Activated effector memory CD4-positive, alpha-beta T cell treated with Interleukin-2 at 50 U/mL for 16 hours (primary cell): ENCODE results near the gene SPSB1.
A peak's percentile ranks its signal among the peaks of the same experiment; 100 is the strongest.

Experiments used
- DNase-seq: peaks from one replicate; pipeline ENCODE4 v3.0.0-alpha.2; 2020

Gene SPSB1

DNA sequence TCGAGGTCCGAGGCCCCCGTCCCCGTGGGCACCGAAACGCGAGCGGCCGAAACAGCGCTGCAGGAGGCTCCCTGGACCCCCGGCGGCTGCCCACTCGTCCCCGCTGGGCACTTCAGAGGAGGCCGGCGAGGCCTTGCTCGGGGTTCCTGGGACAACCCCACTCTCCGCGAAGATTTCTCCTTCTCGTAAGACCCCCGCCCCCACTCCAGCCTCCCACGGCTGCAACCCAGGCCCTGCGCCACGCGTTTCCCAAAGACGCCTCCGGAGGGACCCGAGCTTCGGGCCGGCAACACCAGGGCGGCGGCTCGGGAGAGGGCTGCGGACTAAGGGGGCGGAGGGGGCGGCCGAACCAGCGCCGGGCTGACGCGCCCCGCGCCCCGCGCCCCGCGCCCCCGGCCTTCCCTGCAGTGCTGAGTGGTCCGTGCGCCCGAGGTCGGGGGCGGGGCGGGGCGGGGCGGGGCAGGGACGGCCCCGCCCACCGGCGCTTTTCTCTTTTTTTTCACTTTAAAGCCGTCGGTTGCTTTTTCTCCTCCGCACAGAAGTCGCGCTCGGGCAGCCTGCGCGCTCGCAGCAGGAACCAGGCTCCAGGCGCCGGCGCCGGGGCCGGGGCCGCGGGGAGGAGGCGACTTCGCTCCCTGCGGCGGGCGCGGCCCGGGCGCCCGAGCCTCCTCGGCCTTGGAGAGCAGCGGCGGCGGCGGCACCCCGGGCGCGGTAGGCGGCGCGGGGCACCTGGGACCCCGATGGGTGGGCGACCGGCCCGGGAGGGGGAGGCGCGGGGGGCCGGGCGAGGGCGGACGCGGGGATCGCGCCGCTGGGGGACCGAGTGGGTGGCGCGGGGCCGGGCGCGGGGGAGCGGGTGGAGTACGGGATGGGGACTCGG is at the start of gene SPSB1:
Gene SPSB1, plus strand, starts transcription at position 534 of the 880 bp plus-strand sequence. CDS start 62,998 bp downstream, outside the sequence.
- peak; percentile 53 for DNase-seq

DNA sequence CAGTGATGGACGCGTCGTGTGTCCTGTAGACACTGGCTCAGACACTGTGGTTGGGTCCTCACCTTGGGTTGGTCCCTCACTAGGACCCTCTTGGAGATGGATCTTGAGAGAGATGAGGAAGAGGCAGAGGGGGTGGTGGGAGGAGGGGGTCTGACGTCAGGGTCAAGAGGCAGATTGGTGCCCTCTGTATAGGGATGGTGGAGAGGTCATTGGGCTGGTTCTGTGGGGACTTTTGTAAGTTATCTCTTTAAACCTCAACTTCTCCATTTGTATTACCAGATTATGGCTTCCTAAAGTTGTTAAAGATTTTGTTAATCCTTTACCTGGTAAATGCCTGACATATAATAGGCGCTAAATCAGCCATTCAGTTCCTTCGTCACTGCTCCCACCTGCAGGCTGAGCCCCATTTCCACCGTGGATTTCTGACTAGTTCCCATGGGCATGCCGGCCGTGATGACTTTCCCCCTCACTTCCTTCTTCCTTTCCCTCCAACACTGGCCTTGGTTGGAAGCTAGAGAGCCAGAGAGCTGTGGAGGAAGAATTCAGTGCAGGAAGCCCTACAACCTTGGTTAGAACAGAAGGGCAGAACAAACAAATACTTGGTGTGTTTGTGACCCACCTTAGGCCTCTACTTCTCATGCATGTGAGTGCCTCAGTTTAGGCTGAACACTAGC is 49.5 kb upstream of the SPSB1 start:
- no peak for DNase-seq

DNA sequence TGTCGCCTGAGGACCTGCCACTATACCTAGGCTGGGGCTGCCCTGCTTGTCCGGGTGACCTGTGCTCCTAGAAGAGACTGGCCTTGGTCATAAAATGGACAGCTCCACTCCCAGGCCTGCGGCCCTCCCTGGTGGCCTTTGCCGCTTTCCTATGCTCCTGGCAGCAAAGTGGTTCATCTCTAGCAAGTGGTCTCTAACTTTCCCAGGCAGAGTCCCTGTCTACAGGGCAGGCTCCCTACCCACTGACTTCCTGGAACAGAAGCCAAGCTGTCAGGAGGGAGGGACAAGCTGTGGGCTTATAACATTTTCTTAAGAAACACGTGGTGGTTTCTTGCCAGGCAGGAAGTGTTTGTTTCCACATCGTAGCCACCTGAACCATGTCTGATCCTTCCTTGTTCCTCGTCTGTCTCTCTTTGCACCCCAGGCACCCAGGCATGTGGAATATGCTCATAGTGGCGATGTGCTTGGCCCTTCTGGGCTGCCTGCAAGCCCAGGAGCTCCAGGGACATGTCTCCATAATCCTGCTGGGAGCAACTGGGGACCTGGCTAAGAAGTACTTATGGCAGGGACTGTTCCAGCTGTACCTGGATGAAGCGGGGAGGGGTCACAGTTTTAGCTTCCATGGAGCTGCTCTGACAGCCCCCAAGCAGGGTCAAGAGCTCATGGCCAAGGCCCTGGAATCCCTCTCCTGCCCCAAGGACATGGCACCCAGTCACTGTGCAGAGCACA is 48.0 kb upstream of the SPSB1 start:
- no peak for DNase-seq

- DNase-seq: no peak
These were observed 47.5 kb upstream of the SPSB1 start for GRCh38 chr1:9245230-9245619.

DNA sequence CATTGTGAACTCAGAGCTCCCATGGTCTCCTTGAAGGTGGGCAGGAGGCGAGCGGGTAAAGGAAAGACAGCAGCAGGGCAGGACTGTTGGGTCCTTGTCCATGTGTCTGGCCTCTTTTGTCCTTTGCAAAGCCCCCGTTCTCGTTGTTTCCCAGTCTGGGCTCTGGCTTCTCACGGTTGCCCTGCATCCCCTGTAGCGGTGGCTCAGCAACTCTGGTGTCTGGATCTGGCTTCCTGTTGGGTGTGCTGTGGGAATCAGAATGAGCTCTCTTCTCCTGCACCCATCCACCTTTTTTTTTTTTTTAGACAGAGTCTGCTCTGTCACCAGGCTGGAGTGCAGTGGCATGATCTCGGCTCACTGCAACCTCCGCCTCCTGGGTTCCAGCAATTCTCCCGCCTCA is 47.0 kb upstream of the SPSB1 start:
- no peak for DNase-seq

- no peak for DNase-seq
These were observed 46.5 kb upstream of the SPSB1 start for GRCh38 chr1:9246215-9246614.

DNA sequence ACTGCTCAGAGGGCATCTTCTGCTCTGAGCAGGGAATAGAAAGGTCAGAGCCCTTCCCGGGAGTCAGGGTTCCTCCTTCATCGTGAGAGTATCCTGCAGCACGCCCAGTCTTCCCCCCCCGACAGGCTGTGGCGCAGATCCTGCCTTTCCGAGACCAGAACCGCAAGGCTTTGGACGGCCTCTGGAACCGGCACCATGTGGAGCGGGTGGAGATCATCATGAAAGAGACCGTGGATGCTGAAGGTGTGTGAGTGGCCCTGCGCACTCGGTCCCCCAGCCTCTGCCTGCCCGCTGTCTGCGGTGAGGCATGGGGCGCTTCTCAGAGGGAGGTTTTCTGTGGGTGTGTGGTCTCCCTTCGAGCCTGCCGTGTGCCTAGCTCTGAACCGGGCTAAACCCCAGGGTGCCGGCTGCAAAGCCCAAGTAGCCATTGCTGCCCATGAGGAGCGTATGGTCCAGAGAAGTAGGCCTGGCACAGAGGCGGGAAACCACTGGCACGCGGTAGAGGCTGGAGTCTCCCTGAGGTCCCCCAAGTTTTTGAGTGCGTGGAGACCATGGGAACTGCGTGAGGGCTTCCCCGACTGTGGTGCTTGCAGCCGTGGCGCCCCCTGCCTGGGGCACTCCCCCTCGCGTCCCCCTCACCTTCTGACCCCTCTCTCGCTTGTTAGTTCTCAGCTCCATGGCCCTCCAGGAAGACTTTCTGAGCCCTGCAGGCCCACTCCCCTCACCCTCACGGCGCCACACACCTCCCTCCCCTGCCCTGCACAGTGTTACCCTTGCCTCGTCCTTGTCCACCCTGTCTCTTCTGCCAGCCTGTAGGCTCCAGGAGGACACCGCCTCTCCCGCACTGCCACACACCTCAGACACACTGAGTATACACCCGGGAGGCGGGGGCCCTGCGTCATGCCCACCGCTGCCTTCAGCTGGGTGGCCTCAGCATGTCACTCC is 45.6 kb upstream of the SPSB1 start:
- DNase-seq: no peak

DNA sequence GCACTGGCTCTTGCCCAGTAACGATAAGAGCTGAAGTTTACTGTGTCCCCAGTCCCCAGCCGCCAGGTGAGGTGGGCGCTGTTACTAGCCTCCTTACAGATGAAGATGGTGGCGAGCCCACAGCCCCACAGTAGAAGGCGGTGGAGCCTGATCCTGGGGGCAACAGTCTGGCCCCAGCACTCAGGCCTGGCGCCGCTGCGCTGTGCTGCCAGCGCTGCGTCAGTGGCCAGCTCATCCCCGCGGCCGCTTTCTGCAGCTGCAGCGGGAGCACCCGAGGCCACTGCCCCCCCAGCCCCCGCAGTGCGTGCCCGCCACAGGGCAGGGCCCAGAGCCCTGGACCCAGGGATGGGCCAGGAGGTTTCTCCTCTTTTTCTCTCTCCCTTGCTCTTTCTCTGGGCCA is 44.8 kb upstream of the SPSB1 start:
- no peak for DNase-seq

DNA sequence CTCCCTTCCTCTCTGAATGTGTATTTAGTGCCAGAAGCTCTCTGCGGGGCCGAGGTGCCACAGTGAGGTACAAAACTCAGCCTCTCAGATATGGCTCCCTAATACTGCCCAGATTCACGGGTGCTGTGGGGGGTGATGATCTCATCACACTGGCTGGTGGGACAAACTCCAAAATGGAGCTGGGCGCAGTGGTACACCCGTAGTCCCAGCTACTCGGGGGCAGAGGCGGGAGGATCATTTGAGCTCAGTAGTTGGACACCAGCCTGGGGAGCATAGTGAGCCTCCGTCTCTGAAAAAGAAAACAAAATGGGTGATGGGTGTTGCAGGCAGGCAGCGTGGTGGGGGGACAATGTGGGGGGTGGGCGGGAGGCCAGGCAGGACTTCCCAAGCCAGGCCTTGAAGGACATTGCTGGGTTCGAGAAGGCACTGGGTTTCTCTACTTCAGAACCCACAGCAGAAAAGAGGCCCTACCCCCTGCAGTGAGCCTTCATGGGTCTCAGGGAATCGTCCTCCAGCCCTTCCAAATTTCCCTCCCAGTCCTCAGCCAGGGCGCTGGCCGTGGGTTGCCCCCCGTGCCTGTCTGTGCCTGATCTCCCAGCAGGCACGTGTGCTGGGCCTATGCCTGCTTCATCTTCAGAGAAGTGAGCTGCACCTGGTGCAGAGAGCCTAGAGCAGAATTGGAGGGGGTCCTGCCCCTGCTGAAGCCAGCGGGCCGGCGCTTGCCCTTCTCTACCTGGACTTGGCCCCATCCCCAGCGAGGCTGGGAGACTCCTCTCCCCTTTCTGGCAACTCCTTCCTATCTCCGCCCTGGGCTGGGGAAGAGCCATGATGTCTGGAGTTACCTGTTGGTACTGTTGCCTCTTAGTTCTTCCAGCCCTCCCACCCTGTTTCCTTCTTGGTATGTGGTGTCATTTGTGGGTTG is 44.1 kb upstream of the SPSB1 start:
- no peak for DNase-seq

DNA sequence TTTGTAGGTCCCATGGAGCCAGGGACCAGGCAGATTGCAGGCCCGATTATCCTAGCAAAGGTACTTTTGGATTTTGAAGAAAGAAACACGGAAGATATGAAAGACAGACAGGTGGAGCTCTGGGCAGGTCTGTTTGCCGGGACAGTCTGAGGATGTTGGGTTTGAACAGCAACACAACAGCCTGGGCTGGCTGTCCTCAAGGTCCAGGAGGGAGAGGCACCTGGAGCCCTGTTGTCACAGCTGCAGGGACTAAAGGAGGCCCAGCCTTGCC is 43.5 kb upstream of the SPSB1 start:
- DNase-seq: no peak

DNA sequence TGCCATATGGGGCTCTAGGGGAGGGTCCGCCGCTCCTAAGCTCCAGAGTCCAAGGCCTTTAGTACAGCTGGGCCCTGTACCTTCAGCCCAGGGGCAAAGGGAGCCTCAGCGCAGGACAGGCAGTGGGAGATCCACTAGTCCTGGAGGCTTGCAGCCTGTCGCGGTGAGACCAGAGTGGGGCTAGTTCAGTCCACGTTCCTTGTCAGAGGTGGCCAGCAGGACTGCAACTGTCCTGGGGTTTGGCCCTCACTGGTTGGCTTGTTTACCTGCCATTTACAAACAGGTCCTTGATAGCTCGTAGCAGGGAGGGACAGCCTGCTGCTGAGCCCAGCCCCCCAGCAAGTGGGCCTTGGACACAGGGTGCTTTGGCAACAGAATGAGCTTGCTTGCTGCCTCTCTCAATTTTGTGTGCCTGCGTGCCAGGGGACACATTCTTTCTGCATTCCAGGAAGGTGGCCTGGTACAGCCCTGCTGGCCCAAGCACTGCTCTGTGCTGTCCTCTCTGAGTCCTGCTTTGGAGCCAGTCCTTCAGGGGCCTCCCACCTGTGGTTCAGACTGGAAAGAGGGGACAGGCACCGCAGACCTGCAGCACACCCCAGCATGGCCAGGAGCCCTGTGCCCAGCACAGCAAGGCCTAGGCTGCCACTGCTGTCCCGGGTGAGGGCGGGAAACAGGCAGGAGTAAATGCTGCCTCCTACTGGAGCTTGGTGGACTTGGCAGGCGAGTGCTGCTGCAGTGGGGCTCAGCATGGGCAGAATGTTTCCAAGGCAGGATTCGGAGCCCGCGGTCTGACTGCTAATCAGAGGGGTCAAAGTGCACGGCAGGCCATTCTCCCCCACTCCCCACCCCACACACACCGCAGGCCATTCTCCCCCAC is 42.9 kb upstream of the SPSB1 start:
- no peak for DNase-seq

DNA sequence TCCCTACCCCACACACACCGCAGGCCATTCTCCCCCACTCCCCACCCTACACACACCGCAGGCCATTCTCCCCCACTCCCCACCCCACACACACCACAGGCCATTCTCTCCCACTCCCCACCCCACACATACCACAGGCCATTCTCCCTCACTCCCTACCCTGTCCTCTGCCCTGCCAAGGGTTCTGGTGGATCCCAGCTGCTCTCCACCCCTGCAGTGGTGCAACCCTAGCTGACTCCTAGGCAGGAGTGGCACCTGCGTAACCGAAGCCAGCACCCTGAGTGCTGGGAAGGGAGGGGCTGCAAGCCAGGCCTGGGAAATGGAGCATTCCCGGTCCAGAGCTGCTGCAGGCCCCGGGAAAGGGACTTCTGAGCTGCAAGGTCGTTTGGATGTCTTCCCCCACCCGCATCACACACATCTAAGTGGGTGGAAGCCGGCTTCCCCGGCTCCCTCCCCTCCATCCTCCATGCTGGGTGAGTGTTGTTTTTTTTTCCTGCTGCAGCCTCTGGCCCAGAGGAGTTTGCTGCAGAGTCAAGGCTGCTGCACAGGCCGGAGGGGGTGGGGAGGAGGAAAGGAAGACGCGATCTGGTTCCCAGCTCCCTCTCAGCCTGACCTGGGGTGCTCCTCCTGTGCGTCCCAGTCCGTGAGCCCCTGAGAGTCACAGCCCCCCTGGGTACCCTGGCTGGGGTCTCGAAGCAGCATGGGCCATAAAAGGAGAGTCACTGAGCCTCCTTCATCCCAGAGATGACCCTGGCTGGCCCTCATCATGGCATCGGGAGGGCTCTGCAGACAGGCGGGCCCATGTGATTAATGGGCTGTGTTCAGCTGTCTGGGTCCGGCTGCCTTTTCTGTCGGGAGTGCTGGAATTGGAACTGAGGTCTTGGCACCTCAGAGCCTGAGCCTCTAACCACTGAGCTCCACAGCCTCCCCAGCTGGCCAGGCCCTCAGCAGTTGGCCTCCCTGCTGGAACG is 42.0 kb upstream of the SPSB1 start:
- no peak for DNase-seq

GRCh38 chr1:9251501-9251900 is 41.2 kb upstream of the SPSB1 start:
- no peak for DNase-seq

- no peak for DNase-seq
These were observed 39.7 kb upstream of the SPSB1 start for GRCh38 chr1:9253004-9253403.

DNA sequence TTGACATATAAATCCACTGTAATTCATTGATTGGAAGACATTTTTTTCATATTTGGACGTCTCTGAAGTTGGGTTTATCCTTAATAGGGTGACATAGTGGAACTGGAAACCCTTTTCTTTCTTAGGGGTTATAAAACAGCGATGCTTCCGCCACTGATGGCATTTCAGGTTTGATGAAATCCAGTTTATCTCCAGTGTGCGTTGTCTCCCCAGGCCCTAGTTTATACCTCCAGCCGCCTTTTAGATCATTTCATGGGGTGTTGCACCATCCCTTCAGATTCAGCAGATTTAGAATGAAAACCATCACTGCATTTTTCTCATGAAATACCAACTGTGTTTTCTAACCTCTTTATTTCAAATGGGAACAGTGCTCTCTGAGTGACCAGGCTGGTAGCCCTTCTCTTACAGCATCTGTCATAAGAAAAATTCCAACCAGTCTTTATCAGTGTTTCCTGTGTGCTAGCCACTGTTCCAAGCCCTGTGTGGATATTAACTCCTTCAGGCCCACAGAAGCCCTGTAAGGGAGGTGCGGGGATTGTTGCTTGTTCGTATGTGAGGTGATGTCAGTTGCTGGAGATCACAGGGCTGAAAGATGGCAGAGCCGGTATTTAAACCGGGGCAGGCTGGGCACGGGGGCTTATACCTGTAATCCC is 39.1 kb upstream of the SPSB1 start:
- no peak for DNase-seq

DNA sequence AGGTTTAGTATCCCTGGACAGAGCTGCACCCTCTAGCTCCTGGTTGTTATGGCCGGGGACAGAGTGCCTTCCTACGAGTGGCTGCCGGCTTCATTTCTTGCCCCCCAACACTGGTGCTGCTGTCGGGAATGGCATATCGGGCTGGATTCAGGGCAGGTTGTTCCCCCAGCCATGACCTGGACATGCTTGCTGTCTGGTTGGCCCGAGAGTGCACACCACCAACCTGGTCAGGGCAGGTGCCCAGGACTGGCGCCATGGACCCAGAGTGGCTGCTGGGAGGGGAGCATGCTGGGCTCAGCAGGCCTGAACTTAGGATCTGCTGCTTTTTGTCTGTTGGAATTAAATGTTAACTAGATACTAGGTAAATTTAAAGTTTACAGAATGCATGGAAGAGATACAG is 36.4 kb upstream of the SPSB1 start:
- DNase-seq: no peak

DNA sequence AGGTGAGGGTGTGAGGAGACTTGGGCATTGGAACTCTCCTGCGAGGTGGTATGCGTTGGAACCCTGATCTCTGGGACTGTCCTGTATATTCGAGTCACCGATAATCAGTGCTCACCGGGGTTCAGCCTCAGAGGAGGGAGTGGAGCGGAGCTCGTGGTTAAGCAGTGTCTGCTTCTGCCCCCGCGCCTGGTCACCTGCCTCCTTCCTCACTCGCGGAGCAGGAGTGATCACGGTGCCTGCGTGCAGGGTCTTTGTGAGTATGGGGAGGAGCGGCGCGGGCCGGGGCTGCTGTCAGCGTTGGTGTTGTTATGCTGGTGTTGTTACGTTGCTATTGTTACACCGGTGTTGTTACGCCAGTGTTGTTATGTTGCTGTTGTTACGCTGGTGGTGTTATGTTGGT is 34.8 kb upstream of the SPSB1 start:
- DNase-seq: no peak

DNA sequence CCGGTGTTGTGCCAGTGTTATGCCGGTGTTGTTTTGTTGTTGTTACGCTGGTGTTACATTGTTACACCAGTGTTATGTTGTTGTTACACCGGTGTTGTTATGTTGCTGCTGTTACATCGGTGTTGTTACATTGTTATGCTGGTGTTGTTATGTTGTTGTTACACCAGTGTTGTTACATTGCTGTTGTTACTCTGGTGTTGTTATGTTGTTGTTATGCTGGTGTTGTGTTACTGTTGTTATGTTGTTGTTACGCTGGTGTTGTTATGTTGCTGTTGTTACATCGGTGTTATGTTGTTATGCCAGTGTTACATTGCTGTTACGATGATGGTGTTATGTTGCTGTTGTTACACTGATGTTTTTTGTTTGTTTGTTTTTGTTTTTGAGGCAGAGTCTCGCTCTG is 34.1 kb upstream of the SPSB1 start:
- DNase-seq: no peak
